GM12892 (cell line): ENCODE data around the gene HEPN1. TPM values are rescaled to one million over a fixed set of nuclear protein-coding genes. Genes with fewer than 3 reads are reported as not detected.
A peak's percentile ranks its signal among the peaks of the same experiment; 100 is the strongest.

Source experiments
- DNase-seq: peaks from one replicate; pipeline ENCODE4 v3.0.0; 2011; ENCODE audit not compliant: insufficient read length
- FAIRE-seq: peaks from 2 replicates; lab custom pipeline; 2011; peaks lifted over from hg19 to GRCh38; lab: Jason Lieb, UNC
- POLR2A ChIP-seq: IDR thresholded peaks from 2 replicates; pipeline ENCODE4 v1.6.1; 2011; ENCODE audit warnings: low read depth, low read length, control low read depth
- POLR2AphosphoS5 ChIP-seq: IDR thresholded peaks from 2 replicates; pipeline ENCODE4 v1.6.1; 2011; ENCODE audit warnings: low read depth, low read length, control low read depth
- TAF1 ChIP-seq: IDR thresholded peaks from 2 replicates; pipeline ENCODE4 v1.6.1; 2011; ENCODE audit warnings: low read depth, mild to moderate bottlenecking, control low read depth, low read length, borderline replicate concordance
- polyA plus RNA-seq: library from polyadenylated mRNA; unstranded; fragments of >200 nt; gene quantifications from one replicate; pipeline ENCODE4 v1.2.1, GENCODE V29; 2012; ENCODE audit warnings: missing spikeins, inconsistent platforms; ENCODE audit not compliant: missing spikeins

Gene HEPN1
- polyA plus RNA-seq = not detected

- TF ChIP-seq POLR2A (no peak), TAF1 (no peak), POLR2AphosphoS5 (no peak)
- FAIRE-seq (no peak), DNase-seq (no peak)
Observed at GRCh38 chr11:124918950-124919349, at the start of gene HEPN1. HEPN1 (plus strand) TSS chr11:124919250.

DNA sequence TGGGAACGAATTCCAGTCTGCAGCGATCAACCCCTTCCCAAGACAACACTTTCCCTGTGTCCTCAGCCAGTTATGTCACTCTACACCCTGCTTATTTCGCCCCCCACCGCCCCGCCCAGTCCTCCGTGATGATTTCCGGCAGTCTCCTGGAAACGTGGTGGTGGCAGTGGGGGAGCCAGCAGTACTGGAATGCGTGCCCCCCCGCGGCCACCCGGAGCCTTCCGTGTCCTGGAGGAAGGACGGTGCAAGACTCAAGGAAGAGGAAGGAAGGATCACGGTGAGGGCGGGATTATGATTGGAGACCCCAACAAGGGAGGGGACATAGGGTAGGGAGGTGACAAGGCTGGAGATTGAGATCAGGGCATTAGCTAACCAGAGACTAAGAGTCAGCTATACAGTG is 49.7 kb upstream of the HEPN1 start:
- TF ChIP-seq POLR2A (no peak), TAF1 (no peak), POLR2AphosphoS5 (no peak)
- no peak for FAIRE-seq
- DNase-seq = no peak

GRCh38 chr11:124869856-124870387 is 49.1 kb upstream of the HEPN1 start:
- FAIRE-seq (no peak), DNase-seq (no peak)
- TF ChIP-seq POLR2A (no peak), POLR2AphosphoS5 (no peak), TAF1 (no peak)

DNA sequence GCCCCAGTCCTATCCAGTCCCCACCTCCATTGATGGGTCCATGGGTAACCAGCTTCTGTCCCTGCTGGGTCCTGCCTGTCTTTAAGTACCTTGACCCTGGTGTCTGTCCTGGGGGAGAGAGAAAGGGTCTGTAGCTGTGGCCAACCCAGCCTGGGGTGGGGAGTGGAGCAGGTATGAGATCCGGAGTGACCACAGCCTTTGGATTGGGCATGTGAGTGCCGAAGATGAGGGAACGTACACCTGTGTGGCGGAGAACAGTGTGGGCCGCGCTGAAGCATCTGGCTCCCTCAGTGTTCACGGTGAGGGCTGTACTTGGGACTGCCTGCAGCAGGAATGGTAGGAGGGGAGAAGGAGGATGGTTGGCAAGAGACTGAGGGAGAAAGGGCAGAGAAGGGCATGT is 48.6 kb upstream of the HEPN1 start:
- TF ChIP-seq POLR2A = no peak
- TF ChIP-seq TAF1 = no peak
- TF ChIP-seq POLR2AphosphoS5 = no peak
- FAIRE-seq (no peak), DNase-seq (no peak)

DNA sequence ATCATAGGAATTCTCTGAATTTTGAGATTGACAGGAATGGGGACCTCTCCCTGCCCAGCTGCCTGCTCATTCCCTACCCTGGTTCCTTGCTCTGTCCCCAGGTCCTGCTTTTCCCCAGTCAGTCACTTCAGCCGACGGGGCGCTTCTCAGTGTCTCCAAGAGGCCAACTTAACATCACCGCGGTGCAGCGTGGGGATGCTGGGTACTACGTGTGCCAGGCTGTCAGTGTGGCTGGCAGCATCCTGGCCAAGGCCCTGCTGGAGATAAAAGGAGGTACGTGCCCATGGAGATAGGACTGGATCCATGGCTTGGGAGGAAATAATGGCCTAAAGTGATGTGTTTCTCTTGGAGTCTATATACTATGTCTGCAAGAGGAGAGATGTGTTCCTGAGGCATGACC is 46.8 kb upstream of the HEPN1 start:
- TF ChIP-seq POLR2AphosphoS5 (no peak), TAF1 (no peak), POLR2A (no peak)
- DNase-seq (no peak), FAIRE-seq (no peak)

DNA sequence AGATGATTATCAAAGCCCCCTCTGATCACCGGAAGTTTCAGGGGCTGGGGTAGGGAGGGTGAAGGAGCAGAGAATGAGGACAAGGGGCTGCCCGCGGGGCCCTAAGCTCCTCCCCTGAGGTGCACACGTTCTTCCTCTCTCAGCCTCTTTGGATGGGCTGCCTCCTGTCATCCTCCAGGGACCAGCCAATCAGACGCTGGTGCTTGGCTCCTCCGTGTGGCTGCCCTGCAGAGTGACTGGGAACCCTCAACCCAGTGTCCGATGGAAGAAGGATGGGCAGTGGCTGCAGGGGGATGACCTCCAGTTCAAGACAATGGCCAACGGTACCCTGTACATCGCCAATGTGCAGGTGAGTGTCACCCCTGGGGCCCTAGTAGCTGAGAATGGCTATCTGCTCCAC is 46.3 kb upstream of the HEPN1 start:
- DNase-seq (no peak), FAIRE-seq (no peak)
- TF ChIP-seq POLR2AphosphoS5 = no peak
- TF ChIP-seq POLR2A = no peak
- no peak for TF ChIP-seq TAF1

DNA sequence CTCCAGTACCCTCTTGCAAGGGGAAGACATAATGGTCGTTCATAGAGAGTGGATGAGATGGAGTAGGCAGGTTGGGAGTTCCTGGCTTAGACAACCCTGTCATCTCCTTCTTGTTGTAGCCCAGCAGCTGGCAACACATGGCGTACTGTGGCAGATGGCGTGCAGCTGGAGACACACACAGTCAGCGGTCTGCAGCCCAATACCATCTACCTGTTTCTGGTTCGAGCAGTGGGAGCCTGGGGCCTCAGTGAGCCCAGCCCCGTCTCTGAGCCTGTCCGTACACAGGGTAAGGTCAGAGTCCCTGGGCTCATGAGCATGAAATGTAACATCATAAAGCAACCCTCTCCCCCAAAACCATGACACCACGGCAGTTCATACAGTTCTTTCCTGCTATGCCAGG is 45.1 kb upstream of the HEPN1 start:
- TF ChIP-seq POLR2A (no peak), POLR2AphosphoS5 (no peak), TAF1 (no peak)
- no peak for FAIRE-seq
- DNase-seq = no peak

- FAIRE-seq (no peak), DNase-seq (no peak)
- TF ChIP-seq POLR2AphosphoS5 = no peak
Observed at GRCh38 chr11:124874571-124875255, 44.3 kb upstream of the HEPN1 start.

- FAIRE-seq (no peak), DNase-seq (no peak)
- TF ChIP-seq POLR2AphosphoS5 (no peak), POLR2A (no peak)
Observed at GRCh38 chr11:124875401-124875800, 43.6 kb upstream of the HEPN1 start.

DNA sequence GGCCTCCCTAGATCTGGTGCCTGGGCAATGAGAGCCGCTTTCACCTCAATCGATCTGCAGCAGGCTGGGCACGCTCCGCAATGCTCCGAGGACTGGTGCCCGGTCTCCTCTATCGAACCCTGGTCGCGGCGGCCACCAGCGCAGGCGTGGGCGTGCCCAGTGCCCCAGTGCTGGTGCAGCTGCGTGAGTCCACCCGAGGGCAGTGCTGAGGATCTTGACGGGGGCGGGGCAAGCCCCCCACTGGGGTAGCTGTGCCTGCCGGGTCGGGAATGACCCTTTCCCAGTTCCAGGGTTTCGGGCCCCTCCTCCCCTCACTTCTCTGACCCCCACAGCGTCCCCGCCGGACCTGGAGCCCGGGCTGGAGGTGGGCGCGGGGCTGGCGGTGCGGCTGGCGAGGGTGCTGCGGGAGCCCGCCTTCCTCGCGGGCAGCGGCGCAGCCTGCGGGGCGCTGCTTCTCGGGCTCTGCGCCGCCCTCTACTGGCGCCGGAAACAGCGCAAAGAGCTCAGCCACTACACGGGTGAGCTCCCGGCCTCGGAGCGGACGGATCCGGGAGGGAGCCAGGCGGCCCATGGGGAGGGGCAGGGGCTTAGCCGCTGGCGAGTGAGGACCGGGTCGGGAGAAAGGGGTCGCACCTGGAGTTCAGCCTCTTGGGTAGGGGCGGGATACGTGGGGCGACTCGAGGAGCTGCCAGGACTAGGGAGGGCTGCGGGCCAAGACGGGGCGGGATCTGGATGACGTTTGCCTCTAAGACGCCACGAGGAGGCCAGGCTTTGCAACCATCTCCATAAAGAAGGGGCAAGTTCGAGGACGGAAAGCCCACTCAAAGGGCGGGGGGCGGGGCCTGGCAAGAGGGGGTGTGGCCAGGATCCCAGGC is 42.9 kb upstream of the HEPN1 start:
- peak; percentile 93 for DNase-seq
- peak; percentile 97 for FAIRE-seq
- TF ChIP-seq POLR2AphosphoS5 = no peak
- no peak for TF ChIP-seq TAF1
- no peak; the same call in 1 of the 2 replicates for TF ChIP-seq POLR2A

DNA sequence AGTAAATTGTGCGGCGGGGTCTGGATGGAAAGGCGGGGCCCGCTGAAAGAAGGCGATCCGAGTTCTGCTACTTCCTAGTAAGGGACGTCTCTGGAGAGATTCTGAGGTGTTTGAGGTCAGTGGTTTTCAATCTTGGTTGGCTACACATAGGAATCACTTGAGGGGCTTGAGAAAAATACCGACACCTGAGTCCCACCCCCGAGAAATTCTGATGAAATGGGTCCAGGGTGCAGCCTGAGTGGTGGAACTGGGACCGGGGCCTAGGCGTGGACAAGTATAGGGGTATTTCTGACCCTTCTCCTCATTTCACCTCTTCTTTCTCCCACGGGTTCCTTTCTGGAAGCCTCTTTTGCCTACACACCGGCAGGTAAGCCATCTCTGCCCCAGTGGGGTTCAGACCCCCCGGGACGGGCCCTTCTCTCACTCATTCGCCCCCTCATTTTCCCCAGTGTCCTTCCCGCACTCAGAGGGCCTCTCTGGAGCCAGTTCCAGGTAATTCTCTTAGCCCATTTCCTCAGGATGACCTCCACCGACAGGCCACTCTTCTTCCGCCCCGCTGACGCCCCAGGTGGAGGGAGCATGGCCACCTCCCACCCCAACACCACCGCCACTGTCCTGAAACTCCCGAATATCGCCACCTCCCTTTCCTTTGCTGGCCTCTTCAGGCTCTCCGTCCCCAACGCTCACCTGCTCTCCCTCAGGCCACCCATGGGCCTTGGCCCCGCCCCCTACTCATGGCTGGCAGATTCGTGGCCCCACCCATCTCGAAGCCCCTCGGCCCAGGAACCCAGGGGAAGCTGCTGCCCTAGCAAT is 42.0 kb upstream of the HEPN1 start:
- DNase-seq = no peak
- FAIRE-seq = peak; percentile 50
- no peak for TF ChIP-seq TAF1
- no peak for TF ChIP-seq POLR2AphosphoS5
- TF ChIP-seq POLR2A = no peak

DNA sequence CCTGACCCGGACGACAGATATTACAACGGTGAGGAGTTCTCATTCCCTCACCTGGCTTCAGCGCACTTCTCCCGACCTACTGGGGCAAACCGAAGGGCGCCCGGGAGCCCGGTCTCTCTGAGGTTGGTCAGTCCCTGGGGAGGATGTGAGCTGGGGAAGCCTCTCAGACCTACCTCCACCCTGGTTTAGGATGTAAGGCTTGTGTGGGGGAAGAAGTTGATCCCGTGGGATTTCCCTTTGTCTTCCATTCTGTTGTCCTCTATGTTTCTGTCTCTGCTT is 41.5 kb upstream of the HEPN1 start:
- FAIRE-seq (no peak), DNase-seq (no peak)
- TF ChIP-seq POLR2A (no peak), POLR2AphosphoS5 (no peak), TAF1 (no peak)
